ENCODE results near the gene CCR2.

CCR2 gene

GRCh38 chr3:46356276-46356675, 2.4 kb downstream of the CCR2 start:
- no peak for DNase-seq

GRCh38 chr3:46356909-46357308, 3.0 kb downstream of the CCR2 start:
- no peak for DNase-seq

- no peak for DNase-seq
Measured at GRCh38 chr3:46358466-46358865, 4.6 kb downstream of the CCR2 start.

- no peak for DNase-seq
Measured at GRCh38 chr3:46359733-46360493, 6.0 kb downstream of the CCR2 start.

GRCh38 chr3:46360907-46361306, 7.0 kb downstream of the CCR2 start:
- no peak for DNase-seq

GRCh38 chr3:46361408-46362283, 7.7 kb downstream of the CCR2 start:
- no peak for DNase-seq

- DNase-seq, result no peak
Measured at GRCh38 chr3:46365041-46365440, 11.1 kb downstream of the CCR2 start.

- DNase-seq, result no peak
Measured at GRCh38 chr3:46365737-46366524, 12.0 kb downstream of the CCR2 start.

- DNase-seq, result no peak
Measured at GRCh38 chr3:46367811-46368210, 13.9 kb downstream of the CCR2 start.

GRCh38 chr3:46368569-46368968, 14.7 kb downstream of the CCR2 start:
- DNase-seq, result no peak

- no peak for DNase-seq
Measured at GRCh38 chr3:46369151-46369550, 15.2 kb downstream of the CCR2 start.

- no peak for DNase-seq
Measured at GRCh38 chr3:46369675-46370132, 15.8 kb downstream of the CCR2 start.

GRCh38 chr3:46370839-46371518, 17.1 kb downstream of the CCR2 start, which contains the start of gene CCR5:
TSS of gene CCR5 (plus strand) at chr3:46370946. CDS start at chr3:46372903, 1,957 bp downstream.
- DNase-seq, result no peak

- DNase-seq, result no peak
Measured at GRCh38 chr3:46371519-46372340, 17.8 kb downstream of the CCR2 start.

- no peak for DNase-seq
Measured at GRCh38 chr3:46372492-46373359, 18.8 kb downstream of the CCR2 start.

- no peak for DNase-seq
Measured at GRCh38 chr3:46374755-46375154, 20.8 kb downstream of the CCR2 start.

GRCh38 chr3:46375218-46375617, 21.3 kb downstream of the CCR2 start:
- no peak for DNase-seq

- DNase-seq, result no peak
Measured at GRCh38 chr3:46375814-46376213, 21.9 kb downstream of the CCR2 start.

GRCh38 chr3:46378426-46378942, 24.6 kb downstream of the CCR2 start:
- no peak for DNase-seq
